K562 (cell line): ENCODE measurements around the gene SYK. TPM values are rescaled to one million over a fixed set of nuclear protein-coding genes. Genes with fewer than 3 reads are reported as not detected.

Experiments used
- ATAC-seq: fragments of 200-7000 bp; cut with Tn5 transposase; 3 replicates; pipeline ENCODE4 v1.9.1; 2020; ENCODE audit warnings: moderate library complexity
- BruUV-seq: library from RNA; stranded (reverse); fragments of 400-500 nt; replicated peaks from 2 replicates; lab custom pipeline; 2021; lab: Mats Ljungman, UMichigan
- CTCF ChIA-PET: fragments of 300-600 bp; formaldehyde crosslinking; extraction: SDS; loops from one replicate; lab custom pipeline; 2021; ENCODE audit warnings: low intra/inter-chr PET ratio; lab: Yijun Ruan, JAX
- POLR2A ChIA-PET: fragments of 300-600, 350-650 bp; sonication (Branson Sonifier 250); formaldehyde crosslinking; extraction: SDS; loops from one replicate; lab custom pipeline; 2021; ENCODE audit warnings: antibody characterized with exemption, inconsistent platforms; lab: Yijun Ruan, JAX
- DNase-seq, 4 experiments: peaks; one replicate each; pipeline versions ENCODE4 v3.0.0 to v3.0.0-alpha.2; 2011 to 2018; ENCODE audit warnings: low spot score in 3 of 4, mixed read lengths in 3 of 4; ENCODE audit errors: extremely low read depth in 1 of 4
- FAIRE-seq: peaks from 2 replicates; lab custom pipeline; 2011; peaks lifted over from hg19 to GRCh38; lab: Jason Lieb, UNC
- H2AFZ ChIP-seq: 2 replicates; pipeline ENCODE4 v1.6.0; 2011; ENCODE audit warnings: low read depth, low read length, control low read depth, inconsistent platforms
- H3K27ac ChIP-seq: fragments of 200-600 bp; 3 replicates; pipeline ENCODE4 v1.8.0; 2011; ENCODE audit warnings: low read depth, mild to moderate bottlenecking, control low read depth, inconsistent platforms, low read length, moderate library complexity, mixed read lengths; ENCODE audit errors: extremely low read depth
- H3K27me3 ChIP-seq, 2 experiments: fragments of 300-600 bp in 1 of 2; 2 replicates in 1 of 2; 3 replicates in 1 of 2; pipeline versions ENCODE4 v1.6.0 to v1.8.0; 2011; ENCODE audit warnings: inconsistent platforms in 2 of 2, low read length in 2 of 2, mild to moderate bottlenecking in 1 of 2, mixed read lengths in 1 of 2, moderate library complexity in 1 of 2; ENCODE audit not compliant: control insufficient read depth in 2 of 2, insufficient read depth in 2 of 2
- H3K36me3 ChIP-seq: fragments of 300-600 bp; 3 replicates; pipeline ENCODE4 v1.8.0; 2011; ENCODE audit warnings: mild to moderate bottlenecking, low read length, inconsistent platforms; ENCODE audit not compliant: control insufficient read depth, insufficient read depth
- H3K4me1 ChIP-seq, 2 experiments: fragments of 200-600 bp in 1 of 2; replicated peaks in 1 of 2; 2 replicates in 1 of 2; 3 replicates in 1 of 2; pipeline versions ENCODE4 v1.5.1 to v1.8.0; 2011; ENCODE audit warnings: inconsistent platforms in 2 of 2, low read length in 2 of 2, mild to moderate bottlenecking in 1 of 2, mixed read lengths in 1 of 2, moderate library complexity in 1 of 2; ENCODE audit not compliant: control insufficient read depth in 2 of 2, insufficient read depth in 2 of 2
- H3K4me2 ChIP-seq: 2 replicates; pipeline ENCODE4 v1.6.1; 2011; ENCODE audit warnings: low read length, control low read depth, inconsistent platforms, mixed read lengths; ENCODE audit not compliant: insufficient read depth
- H3K4me3 ChIP-seq: fragments of 200-600 bp; sonication (generic), shearing (Covaris generic); 2 replicates; pipeline ENCODE4 v1.5.1; 2016; ENCODE audit warnings: control low read depth, inconsistent platforms
- H3K79me2 ChIP-seq: fragments of 200-600 bp; 3 replicates; pipeline ENCODE4 v1.8.0; 2011; ENCODE audit warnings: low read length, inconsistent platforms; ENCODE audit not compliant: control insufficient read depth, insufficient read depth
- H3K9ac ChIP-seq, 2 experiments: 2 replicates each; pipeline versions ENCODE4 v1.6.0 to v1.6.1; 2011; ENCODE audit warnings: low read depth in 2 of 2, low read length in 2 of 2, control low read depth in 1 of 2, inconsistent platforms in 1 of 2, mild to moderate bottlenecking in 1 of 2, mixed read lengths in 1 of 2; ENCODE audit not compliant: insufficient read depth in 1 of 2
- H3K9me1 ChIP-seq: one replicate; pipeline ENCODE4 v1.6.0; 2011; ENCODE audit warnings: inconsistent platforms, mild to moderate bottlenecking, low read length, moderate library complexity; ENCODE audit not compliant: control insufficient read depth, insufficient read depth
- H3K9me3 ChIP-seq: replicated peaks from 2 replicates; pipeline ENCODE4 v1.5.1; 2011; ENCODE audit warnings: low read depth, low read length, inconsistent platforms; ENCODE audit not compliant: control insufficient read depth, insufficient read depth
- H4K20me1 ChIP-seq: replicated peaks from 2 replicates; pipeline ENCODE4 v1.6.1; 2011; ENCODE audit warnings: low read length, inconsistent platforms, mixed read lengths; ENCODE audit not compliant: control insufficient read depth, insufficient read depth
- CHCHD3 ChIP-seq: fragments of 250-450 bp; sonication (Bioruptor Pico); IDR thresholded peaks from 2 replicates; pipeline ENCODE4 v2.1.2; 2022; ENCODE audit warnings: mild to moderate bottlenecking
- FOS ChIP-seq: IDR thresholded peaks from 3 replicates; pipeline ENCODE4 v1.6.1; 2011; ENCODE audit not compliant: insufficient read length; ENCODE audit errors: extremely low read depth
- MECOM ChIP-seq: fragments of 250-450 bp; sonication (Bioruptor Pico); IDR thresholded peaks from 2 replicates; pipeline ENCODE4 v1.8.0; 2022; ENCODE audit warnings: inconsistent platforms
- MLX ChIP-seq, 2 experiments: fragments of 450-650 bp in 1 of 2; sonication (generic) in 1 of 2; formaldehyde crosslinking; conservative IDR thresholded peaks; 2 replicates each; pipeline versions ENCODE4 v1.4.0 to v1.8.1; 2020 to 2022; ENCODE audit warnings: mild to moderate bottlenecking in 1 of 2, missing genetic modification reagents in 1 of 2
- NFRKB ChIP-seq: fragments of 450-650 bp; IDR thresholded peaks from 2 replicates; pipeline ENCODE4 v1.6.1; 2016; ENCODE audit warnings: low read depth
- ZNF133 ChIP-seq: fragments of 250-450 bp; sonication (Bioruptor Pico); IDR thresholded peaks from 2 replicates; pipeline ENCODE4 v1.4.0; 2020; ENCODE audit warnings: mild to moderate bottlenecking
- ZNF436 ChIP-seq: fragments of 250-450, 450-650 bp; sonication (Bioruptor Pico); formaldehyde crosslinking; IDR thresholded peaks from 2 replicates; pipeline ENCODE4 v1.7.0; 2020; ENCODE audit warnings: mild to moderate bottlenecking
- ZNF766 ChIP-seq: fragments of 200-800 bp; sonication (Bioruptor generic); conservative IDR thresholded peaks from 2 replicates; pipeline ENCODE4 v1.6.1; 2016; ENCODE audit warnings: missing genetic modification characterization, missing compliant biosample characterization
- WGBS: fragments of 100-300 bp; shearing (Covaris generic); methylation state at CpG from one replicate; pipeline ENCODE4 v1.1.6; 2016; ENCODE audit warnings: low coverage, mixed read lengths; ENCODE audit not compliant: insufficient coverage; ENCODE audit errors: missing lambda C conversion rate; 5-methylcytosine and 5-hydroxymethylcytosine counted together
- in situ Hi-C: fragments of 300-500 bp; cut with MboI; formaldehyde crosslinking; loops from 4 replicates; pipeline ENCODE4 v1.15.0; 2018; ENCODE audit warnings: inconsistent platforms, mixed read lengths
- intact Hi-C: fragments of 100-400 bp; cut with micrococcal nuclease; formaldehyde crosslinking; loops from 2 replicates; pipeline ENCODE4 v1.14.2; 2022
- polyA plus RNA-seq, 8 experiments: library from polyadenylated mRNA; depleted of rRNA in 4 of 8; stranded (reverse) in 5 of 8; unstranded in 3 of 8; fragments of >200 nt; fragmentation: Nextera tagmentation in 2 of 8; fragmentation: Illumina TruSeq in 1 of 8; extraction: Ambion mirVana in 2 of 8; extraction: Trizol in 1 of 8; gene quantifications; 2 replicates each; pipeline versions ENCODE4 v1.2.1 to v1.2.3, GENCODE V29; 2011 to 2014; ENCODE audit warnings: inconsistent platforms in 1 of 8, missing spikeins in 1 of 8
- total RNA-seq, 7 experiments: library from RNA; depleted of rRNA in 6 of 7; stranded (reverse); fragments of >200 nt in 6 of 7; fragmentation: Illumina TruSeq in 2 of 7; extraction: Trizol in 2 of 7; gene quantifications; 2 replicates each; pipeline versions ENCODE4 v1.2.1 to v1.2.3, GENCODE V29; 2011 to 2021; ENCODE audit warnings: low replicate concordance in 1 of 7

SYK gene
- total and polyA plus RNA-seq, 9 of the 15 experiments (the other 6 are each of a cell fraction or from before 2014, with no cell fraction given): 3.9 to 32.7 (median 16.7) TPM

GRCh38 chr9:90854637-90855175 is 53.1 kb downstream of the SYK start:
- WGBS: 22% methylated on average over 7 of the region's 8 CpGs
- no TSS peak for BruUV-seq

More at GRCh38 chr9:90854637-90855175, 53.1 kb downstream of the SYK start:
- H3K9ac ChIP-seq: no peak overlapping the region
- H3K27me3 ChIP-seq: no peaks in the 10 kb centered on the region
- in situ Hi-C loops (no loop called here), intact Hi-C loops (no loop called here)
- H4K20me1 ChIP-seq: peaks cover 6% of the 10 kb centered on the region; the same call in 1 of the 2 replicates
- H3K27ac ChIP-seq: no peak overlapping the region
- DNase-seq: no peak
- ChIA-PET POLR2A (no interaction called here), CTCF (no interaction called here)
- H2AFZ ChIP-seq: no peak overlapping the region
- no peaks in the 10 kb centered on the region for H3K9me3 ChIP-seq
- no peak for FAIRE-seq
- no peaks in the 10 kb centered on the region for H3K79me2 ChIP-seq
- H3K9me1 ChIP-seq: no peaks in the 10 kb centered on the region
- H3K4me3 ChIP-seq: no peak overlapping the region
- H3K4me2 ChIP-seq: no peak overlapping the region
- peaks cover 6 to 7% of the 10 kb centered on the region in 2 experiments; a peak in 3 of 5 replicates for H3K4me1 ChIP-seq
- peaks cover 4% of the 10 kb centered on the region; the same call in 1 of the 3 replicates for H3K36me3 ChIP-seq
- ATAC-seq: no peak
- TF ChIP-seq FOS (no peak), MLX (CRISPR knock-in tag; conservative IDR thresholded peaks at IDR 0.05) (no peak), CHCHD3 (CRISPR knock-in tag) (no peak), MECOM (no peak), ZNF133 (no peak), ZNF766 (CRISPR knock-in tag) (no peak), ZNF436 (CRISPR knock-in tag) (no peak), NFRKB (no peak)
